Stimulated activated CD4-positive, alpha-beta T cell treated with anti-CD3 and anti-CD28 coated beads, Interleukin-4, amount 100 ng/mL, for 1 hour (primary cell): ENCODE measurements around the gene UTP11.
A peak's percentile ranks its signal among the peaks of the same experiment; 100 is the strongest.

Source experiments
- DNase-seq: peaks from one replicate; pipeline ENCODE4 v3.0.0-alpha.2; 2020

UTP11 gene

DNA sequence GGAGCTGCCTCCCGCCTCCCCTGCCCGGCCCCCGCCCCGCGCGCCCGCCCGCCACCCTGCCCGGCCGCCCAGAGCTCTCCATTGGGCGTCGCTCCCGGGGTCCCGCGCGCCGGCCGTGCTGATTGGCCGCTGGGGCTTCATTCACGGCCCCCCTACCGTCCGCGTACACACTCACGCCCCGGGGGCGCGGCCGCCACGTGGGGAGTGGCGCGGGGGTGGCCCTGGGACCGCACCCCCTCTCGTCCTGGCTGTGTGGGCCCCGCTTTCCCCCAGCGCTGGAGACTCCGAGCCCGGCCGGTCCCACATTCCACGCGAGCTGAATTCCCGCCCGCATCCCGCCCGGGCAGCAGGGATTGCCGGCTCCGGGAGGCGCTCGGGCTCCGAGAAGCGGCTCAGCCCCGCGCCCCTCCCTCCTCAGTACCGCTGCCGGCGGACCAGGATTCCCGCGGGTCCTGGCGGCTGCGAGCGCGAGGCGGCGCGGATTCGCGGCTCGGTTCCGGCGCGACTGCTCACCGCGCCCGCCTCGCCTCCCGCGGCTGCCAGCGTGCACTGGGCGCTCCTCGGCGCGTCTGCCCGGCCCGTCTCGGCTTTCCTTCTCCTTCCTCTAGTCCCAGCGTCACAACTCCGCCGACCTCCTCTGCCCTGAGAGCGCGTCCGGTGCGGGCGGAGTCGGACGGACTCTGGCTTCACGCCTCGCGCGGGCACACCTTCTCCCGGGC is 34.5 kb downstream of the UTP11 start:
- peak; percentile 82 for DNase-seq

DNA sequence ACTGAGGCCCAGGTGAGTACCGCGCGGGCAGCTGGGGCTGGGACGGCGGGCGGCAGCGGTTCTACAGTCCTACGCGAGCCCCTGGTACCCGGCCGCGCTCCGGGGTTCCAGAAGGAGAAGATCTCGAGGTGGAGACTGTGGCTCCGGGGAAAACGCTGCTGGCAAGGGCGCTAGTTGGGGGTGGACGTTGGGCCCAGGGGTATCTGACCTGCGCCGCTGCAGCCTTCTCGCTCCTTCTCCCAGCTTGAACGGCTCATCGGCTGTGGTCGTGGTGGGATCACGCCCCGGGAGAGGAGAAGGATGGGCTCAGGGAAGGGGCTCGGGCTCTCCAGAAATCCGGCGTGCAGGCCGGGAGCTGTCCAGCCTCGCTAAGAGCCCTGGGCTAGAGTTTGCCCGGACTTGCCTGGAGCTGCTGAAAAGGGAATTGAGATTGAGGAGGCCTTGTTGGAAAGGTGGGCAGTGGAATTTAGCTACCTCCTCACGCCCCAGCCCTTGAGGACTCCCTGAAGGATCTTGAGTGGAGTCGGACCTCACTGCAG is 35.1 kb downstream of the UTP11 start:
- no peak for DNase-seq

DNA sequence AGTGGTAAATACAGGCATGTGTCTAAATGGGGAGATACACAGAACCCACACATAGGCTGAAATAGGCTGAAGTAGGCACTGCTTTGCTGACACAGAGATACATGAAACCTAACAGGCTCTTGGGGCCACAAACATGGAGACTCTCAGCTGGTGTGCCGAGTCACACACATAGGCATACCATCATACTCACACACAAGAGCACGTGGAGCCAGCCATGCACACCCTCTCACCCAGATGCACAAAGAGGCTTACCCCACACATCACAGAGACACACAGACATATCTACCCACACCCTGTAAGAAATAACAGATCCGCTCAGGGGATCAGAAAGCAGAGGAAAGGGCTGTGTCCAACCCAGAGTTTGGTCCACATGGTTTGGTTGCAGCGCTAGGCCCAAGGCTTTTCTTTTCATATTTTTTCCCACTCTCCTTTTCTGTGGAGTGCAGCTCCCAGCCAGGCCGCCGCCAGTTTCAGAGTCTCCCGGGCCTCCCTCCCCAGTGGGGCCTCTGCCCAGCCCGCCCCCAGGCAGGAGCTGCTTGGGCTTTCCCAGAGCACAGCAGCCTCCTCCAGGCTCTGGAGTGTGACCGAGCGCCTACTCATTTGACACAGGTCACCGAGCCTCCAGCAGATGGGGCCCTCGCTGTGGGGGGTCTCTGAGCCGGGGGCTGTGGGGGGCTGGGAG is 38.0 kb downstream of the UTP11 start:
- DNase-seq, result no peak

DNA sequence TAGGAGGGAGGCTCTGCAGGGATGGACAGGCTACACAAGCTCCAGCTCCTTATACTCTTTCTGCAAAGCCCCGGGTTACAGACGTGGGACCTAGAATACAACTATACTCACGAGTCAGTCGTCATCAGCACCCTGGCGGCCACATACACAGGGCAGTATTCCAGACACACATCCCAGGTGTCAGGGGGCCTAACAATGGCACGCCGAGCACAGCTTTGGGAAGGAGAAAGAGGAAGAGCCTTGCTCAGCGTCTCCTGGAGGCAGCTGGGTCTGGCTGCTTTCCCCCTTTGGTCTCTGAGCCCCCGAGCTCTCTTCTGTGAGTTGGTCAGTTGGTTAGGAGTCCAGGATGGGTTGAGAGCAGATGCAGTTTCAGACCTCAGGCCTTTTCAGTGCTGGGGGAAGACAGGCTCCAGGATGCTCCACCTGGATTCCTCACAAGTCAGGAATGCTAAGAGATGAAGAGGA is 38.6 kb downstream of the UTP11 start:
- no peak for DNase-seq

DNA sequence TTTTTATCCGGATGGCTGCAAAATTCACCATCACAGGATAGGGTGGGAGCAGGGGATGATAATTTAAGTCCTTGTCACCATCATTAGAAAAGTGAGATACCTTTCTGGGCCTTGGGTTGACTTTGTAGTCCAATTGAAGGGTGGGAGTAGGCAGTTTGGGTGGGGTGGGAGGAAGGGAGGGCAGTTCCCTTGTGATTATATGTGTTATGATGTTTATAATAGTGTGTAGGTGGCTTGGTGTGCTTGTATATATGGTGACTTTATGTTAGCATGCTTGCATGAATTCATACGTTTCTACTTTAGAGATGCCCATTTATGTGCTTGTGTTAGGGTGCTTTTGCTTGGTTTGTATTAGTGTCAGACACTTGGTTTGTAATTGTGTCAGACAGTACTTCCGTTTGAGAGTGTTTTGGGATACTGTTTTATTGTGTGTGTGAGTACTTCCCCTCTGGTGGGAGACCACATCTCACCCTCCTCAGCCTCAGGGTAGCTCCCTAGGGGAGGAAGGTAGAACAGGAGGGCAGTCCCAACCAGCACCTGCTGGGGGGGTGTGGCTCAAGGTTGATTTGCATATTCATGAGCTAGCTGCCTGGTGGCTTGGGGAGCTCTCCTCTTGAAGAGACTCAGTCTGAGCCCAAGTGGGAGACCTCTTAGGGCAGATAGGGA is 40.3 kb downstream of the UTP11 start:
- DNase-seq, result no peak

DNA sequence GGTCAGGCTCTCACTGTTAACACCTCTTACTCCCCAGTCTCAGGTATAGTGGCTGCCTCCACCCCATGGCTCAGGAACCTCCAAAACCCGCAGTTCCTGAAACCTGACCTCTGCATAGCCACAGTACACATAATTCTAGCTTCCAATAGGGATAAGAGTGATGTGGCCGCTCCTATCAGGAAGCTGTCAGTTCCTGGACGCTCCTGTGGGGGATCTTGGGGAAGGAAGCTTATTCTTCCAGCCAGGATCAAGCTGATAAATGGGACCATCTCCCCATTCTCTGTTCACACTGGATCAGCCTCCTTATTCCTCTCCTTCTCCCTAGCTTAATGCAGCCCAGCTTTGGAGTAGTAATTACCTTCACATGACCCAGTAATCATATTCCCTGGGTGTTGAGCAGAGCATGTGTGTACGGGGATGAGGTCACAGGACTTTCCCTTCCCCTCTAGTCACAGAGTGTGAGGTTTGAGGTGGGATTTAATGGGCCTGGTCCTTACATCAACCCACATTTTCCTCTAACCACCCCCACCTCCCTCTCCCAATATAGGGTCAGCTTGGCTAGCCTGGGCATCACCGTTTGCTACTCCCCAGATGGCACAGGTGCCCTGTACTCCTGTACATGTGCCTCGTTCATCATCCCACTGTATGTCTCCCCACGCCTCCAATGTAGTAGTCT is 41.0 kb downstream of the UTP11 start:
- DNase-seq, result no peak

DNA sequence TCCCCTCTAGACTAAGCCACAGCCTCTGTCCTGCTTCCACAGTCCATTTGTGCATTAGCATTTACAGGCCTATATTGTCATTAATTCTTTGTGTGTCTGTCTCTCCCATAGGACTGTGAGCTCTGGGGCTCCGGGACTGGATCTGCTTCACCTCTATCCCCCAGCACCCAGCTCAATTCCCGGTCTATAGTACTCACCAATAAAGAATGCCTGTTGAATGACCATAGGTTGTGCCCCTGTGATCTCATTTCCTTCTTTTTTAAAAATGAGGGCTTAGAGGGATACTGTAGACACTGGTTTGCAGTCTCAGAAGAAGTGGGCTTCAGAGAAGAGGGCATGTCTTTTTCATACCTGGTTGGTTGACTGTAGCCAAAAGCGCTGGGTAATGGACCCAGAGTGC is 42.9 kb downstream of the UTP11 start:
- no peak for DNase-seq

DNA sequence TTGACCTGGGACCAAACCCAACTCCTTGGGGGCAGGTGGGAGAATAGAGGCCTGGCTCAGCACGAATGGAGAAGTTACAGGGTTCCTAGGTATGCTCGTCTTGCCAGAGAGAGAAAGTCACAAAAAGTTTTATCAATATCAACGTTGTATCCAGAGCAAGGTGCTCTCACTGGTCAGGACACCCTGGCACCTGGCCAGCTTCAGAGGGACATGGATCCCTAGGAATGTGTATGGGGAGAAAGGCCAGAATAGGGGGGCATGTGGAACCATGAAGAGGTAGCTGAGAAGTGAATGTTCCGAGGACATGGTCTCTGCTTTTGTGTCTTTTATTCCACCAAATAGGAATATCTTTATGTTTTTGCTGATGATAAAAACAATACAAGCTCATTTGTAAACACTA is 43.4 kb downstream of the UTP11 start:
- DNase-seq, result no peak

DNA sequence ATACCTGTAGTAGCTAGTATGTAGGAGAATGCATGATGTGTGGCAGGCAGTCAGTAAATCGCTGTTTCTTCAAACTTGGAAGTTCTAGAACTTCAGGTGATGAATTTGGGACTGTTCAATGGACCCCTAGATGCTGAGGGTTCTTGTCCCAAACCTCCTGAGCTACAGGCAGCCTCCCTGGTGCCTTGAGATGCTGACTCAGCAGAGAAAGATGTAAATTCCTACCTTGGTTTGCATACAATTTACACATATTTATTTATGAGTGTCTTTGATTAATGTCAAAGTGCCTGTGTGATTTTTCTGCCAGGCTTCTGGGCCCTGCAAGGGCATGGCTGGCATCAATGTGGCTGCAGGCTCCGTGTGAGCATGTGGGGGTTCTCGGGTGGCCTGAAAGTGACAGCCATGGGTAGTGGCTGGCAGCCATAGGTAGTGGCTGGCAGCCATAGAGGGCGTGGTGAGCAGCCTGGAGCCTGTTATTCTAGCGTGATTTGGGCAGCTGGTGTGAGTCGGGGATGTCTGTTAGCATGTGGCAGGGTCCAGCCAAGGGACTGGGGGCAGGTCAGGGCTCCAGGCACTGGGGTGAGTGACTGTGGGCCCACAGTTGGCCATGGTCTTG is 47.2 kb downstream of the UTP11 start:
- DNase-seq, result no peak

DNA sequence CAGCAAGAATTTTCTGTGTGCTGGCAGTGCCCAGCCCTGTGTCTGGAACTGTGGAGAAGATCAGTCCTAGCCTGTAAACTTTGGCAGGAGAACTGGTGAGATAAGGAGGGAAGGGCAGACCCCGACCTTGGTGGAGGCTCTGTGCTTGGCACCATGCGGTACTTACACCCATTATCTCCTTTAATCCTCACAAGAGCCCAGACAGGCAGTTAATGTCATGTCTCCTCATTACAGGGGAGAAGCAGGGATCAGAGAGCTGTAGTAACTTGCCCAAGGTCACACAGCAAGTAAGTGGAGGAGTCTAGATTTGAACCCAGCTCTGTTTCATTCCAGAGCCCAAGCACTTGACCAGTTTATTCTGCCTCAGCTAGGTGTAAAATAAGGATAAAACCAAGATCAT is 48.0 kb downstream of the UTP11 start:
- DNase-seq, result no peak

DNA sequence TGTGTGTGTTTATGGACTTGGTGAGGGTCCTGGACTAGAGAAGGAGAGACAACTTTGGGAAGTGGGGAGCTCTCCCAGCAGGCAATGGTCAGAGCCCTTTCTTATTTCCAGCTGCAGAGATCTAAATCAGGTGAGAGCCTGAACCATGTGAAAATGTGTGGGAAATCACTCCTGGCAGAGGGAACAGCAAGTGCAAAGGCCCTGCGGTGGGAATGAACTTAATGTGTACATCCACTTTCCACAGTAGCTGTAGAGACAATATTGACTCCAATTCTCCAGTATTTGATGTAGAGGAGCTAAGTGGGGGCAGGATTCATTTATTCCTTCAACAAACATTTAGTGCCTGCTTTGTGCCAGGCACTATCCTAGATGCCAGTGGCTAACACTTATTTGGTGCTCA is 48.8 kb downstream of the UTP11 start:
- no peak for DNase-seq

DNA sequence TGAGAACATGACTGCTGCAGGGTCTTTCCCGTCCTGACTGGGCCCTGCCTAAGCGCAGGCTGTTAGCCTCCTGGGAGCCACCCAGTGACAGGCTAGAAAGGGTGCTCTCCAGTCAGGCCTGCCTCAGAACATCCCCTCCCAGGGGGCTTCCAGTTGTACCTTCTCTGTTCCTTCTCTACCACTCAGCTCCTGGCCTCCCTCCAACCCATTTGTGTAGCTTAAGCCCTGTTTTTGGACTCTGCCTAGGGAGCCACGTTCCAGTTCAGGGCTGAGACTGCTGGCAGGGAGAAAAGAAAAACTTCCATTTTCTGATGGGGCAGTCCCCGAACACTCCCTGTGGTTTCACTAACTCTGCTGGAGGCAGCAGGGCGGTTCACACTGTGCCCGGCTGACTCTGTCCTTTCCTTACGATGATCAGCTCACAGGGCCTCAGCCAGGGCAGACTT is 49.4 kb downstream of the UTP11 start:
- DNase-seq, result no peak

DNA sequence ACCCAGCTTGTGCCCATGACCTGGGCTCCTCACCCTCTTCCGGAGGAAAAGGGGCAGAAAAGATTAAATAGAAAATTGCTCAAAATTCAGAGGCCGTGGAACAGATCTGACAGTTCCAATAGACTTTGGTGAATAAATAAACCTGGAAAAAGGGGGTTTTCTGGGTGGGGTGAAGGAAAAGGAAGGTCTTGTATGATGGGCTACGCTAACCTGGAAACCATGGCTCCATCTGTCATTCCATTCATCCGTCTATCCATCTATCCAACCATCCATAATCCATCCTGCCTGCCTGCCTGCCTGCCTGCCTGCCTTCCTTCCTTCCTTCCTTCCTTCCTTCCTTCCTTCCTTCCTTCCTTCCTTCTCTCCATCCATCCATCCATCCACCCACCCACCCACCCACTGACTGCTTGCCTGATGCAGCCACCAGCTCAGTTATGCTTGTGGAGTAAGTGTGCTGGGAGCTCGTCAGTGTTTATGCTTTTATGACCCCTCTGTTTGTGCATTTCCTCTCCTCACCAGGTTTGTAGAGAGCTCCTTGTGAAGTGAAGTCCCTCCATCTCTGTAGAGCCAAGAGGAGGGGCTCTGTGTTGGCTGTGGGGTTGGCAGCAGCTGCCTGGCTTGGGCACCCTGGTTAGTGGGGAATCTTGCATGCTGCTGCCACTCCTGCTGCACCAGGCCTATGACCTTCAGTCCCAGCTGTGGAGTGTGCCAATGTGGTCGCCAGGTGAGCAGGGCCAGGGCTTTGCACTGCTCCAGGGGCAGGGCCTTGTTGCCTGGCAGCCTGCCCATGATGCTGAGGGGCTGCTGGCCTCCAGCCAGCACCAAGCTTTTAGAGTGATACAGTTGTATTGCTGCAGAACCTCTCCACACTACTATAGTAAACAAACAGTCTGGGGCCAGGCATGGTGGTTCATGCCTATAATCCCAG is 50.1 kb downstream of the UTP11 start:
- no peak for DNase-seq

DNA sequence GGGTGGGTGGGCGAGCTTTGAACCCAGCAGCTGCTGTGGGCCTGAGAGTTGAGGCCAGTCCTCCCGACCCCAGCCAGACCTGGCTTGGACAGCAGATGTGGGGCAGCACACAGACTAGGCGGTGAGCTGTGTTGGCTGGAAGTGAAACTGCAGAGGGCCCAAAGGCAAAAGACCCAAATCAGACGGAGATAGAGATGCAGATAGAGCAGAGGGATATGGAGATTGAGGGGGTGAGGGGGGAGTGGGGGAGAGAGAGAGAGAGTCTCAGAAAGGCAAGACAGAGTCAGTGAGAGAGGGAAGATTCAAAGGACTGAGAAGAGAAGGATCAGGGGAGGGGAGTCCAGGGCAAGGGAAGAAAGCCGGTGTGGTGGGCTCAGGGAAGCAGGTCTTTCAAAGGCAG is 51.1 kb downstream of the UTP11 start:
- DNase-seq, result no peak

DNA sequence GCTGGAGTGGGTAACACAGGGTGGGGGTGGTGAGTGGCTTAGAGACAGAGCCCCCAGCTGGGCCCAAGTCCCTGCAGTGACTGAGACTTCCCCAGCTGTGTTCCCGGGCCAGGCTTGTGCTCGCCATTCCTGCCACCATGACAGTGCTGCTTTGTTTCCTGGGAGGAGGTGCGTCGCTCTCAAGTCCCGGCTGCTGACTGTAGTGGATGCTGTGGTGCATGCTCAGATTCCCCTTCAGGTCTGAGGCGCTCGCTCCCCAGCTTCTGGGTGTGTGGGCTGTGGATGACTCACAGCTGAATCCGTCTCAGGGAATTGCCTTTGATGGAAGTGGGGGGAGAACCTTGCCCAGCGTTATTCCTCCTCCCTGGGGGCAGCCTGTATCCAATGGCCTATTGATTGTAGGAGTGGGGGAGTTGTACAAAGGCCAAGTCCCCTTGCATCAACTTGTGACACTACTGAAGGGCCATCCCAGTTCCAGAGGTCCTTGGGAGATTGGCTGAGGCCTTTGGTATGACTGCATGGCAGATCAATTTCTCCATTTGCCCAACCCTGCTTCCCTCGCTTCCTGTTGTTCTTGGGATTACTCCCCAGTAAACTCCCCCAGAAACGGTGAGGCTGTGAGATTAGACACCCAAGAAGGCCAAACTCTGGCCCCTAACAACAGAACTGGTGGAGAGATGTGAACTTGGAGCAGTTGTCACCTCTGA is 51.8 kb downstream of the UTP11 start:
- DNase-seq, result no peak

DNA sequence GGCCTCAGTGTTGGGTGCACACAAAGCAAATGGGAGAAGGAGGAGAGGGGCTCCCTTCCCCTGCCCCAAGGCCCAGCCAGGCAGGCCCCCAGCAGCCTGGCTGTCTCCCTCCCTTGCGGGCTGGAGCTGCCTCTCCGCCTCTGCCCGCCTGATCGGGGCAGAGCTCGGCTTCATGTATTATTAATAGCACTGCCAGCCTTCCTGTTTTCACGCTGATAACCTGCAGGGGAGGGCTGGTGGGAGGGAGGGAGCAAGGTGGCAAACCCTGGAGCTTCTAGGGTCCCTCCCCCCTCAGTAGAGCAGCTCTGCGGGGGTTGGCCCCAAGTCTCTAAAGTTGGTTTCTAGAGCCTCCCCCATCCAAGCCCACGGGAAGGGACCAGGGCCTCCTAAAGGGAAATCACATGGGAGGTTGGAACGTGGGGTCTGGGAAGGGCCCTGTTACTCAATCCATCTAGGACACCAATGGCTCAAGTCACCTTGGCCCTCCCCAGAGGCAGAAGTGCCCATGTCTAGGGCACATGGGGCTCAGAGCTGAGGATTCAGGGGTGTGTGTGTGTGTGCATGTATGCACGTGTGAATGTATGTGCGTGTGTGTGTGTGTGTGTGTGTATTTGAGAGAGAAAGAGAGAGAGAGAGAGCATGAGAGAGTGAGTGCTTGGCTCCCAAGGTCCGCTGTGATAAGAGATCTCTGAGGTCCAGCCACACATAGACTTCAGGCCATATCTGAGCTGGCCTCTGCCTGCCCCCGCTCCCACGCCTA is 55.9 kb downstream of the UTP11 start:
- no peak for DNase-seq

DNA sequence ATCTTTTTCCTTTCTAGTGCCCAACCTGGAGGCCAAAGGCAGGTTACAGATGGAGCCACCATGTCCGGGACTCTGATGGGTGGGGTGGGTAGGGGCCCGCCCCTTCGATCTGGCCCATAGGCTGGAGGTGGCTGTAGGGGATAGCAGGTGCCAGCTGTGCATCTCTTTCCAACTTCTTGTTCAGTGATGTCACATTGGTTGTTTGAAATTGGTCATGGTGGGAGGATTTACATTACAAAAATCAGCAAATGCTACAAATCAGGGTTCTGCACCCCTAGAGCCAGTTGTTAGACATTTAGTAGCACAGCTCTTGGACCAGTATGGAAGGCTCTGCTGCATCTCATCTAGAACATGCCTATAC is 56.4 kb downstream of the UTP11 start:
- no peak for DNase-seq

DNA sequence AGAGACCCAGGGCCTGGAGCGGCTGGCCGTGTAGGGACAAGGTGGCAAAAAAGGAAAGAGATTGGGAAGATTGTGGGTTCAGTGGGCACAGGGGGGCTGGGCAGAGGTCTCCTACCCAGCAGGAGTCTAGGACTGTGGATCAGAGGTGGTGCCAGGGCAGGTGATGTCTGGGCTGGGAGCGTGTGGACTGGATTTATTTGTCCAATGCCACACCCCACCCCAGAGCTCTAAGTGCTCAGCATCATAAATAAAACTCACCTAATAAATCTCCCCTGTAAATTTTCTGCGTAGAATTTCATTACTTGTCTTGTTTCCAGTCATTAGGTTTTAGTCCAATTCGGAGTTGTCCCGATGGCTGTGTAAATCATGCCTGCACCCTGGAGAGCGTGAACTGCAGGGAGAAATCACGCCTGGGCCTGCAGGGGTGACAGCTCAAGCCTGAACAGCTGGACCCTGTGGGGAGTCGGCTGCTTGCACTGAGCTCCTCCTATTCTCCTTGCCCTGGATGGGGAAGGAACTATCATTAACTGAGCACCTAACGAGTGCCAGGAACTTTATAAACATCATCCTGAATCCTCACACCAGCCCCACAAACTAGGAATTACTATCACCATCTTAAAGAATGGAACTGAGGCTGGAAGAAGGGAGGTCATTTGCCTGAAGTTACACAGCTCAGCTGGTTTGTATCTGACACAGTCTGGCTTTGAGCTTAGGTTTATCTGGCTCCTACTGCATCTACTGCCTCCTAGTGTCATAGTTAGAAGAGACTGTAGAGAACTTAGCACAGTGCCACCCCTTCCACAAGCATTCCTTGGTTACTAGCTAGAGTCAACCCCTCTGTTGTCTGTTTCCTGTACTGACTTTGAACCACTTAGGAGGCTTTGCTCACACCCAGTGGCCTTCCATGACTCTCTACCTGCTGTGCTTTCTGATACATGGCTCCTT is 59.0 kb downstream of the UTP11 start:
- no peak for DNase-seq

DNA sequence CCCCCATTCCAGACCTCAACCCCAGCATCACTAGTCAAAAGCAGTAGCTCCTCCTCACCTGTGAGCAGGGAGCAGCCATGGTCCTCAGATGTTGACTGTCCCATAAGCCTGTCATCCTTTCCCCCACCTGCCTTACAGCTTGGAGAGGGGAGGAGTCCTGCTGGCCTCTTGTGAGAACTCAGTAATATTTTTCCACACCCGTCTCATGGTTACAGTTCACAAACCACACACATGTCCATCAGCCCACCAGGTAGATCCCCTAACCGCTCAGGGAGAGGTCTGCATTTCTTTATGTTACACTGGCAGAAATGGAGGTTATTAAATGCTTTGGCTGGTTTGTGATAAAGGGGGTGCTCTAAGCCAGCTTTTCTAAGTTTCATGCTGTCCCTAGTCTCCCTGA is 60.3 kb downstream of the UTP11 start:
- DNase-seq, result no peak
